Stimulated activated memory B cell treated with anti-CD40 and anti-IgM and Interleukin-4, amounts not matched to agents 10 μg/mL and 1 μg/mL and 100 μg/mL, for 72 hours (primary cell): ENCODE measurements around the gene PPP3CA.

Experiments used
- ATAC-seq: fragments of 150-1000 bp; cut with Tn5 transposase; 2 replicates; pipeline ENCODE4 v1.10.0; 2021
- H3K27ac Mint-ChIP-seq: one replicate; pipeline ENCODE4 v1.8.0; 2022; ENCODE audit warnings: mild to moderate bottlenecking, mixed read lengths
- H3K27me3 Mint-ChIP-seq: one replicate; pipeline ENCODE4 v1.8.0; 2022; ENCODE audit warnings: mixed read lengths
- H3K36me3 Mint-ChIP-seq: one replicate; pipeline ENCODE4 v1.8.0; 2022; ENCODE audit warnings: mixed read lengths
- H3K4me1 Mint-ChIP-seq: one replicate; pipeline ENCODE4 v1.8.0; 2022; ENCODE audit warnings: mixed read lengths
- H3K4me3 Mint-ChIP-seq: one replicate; pipeline ENCODE4 v1.8.0; 2022; ENCODE audit warnings: mild to moderate bottlenecking, moderate library complexity, mixed read lengths
- H3K9me3 Mint-ChIP-seq: one replicate; pipeline ENCODE4 v1.8.0; 2022; ENCODE audit warnings: mixed read lengths

Gene PPP3CA

DNA sequence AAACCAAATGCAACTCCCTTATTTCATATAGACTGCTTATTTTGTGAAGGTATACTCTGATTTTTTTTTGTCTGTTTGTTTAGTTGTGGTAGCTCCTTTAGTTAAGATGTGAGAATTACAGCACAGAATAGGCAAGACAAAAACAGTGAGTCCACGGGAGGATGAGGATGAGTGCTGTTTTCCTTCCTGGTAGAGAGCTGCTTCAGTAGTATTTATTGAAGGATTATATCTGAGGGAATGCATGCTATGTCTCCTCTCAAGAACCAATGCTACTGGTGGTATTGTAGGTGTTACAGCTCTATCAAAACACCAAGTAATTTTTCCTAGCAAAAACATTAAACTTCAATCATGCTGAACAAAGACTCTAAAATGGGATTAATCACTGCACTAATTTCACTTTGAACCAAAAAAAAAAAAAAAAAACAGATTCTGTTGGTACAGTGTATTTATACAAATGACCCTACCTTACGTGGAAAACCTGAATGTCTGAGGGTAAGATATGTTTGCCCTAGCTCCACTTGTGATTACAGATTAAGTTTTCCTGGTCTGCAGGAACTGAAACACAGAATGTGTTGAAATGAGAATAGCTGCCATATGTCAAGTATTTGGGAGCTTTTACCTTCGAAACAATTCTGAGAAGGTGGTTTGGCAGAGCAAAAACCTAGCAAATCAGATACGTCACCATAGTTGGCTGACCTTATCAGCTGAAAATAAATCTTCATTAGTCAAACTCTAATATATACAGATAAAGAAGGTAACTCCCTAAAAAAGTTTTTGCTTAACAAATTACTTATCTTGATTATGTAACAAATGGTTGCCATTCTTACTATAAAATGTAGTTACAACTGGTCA lies 40.3 kb downstream of the PPP3CA start:
- H3K4me3 Mint-ChIP-seq, result peak overlapping the region; percentile 63
- no peaks in the 10 kb centered on the region for H3K27me3 Mint-ChIP-seq
- H3K9me3 Mint-ChIP-seq, result no peaks in the 10 kb centered on the region
- H3K36me3 Mint-ChIP-seq, result no peaks in the 10 kb centered on the region
- peaks cover 35% of the 10 kb centered on the region for H3K4me1 Mint-ChIP-seq
- H3K27ac Mint-ChIP-seq, result peak overlapping the region; percentile 55
- no peak for ATAC-seq

- no peaks in the 10 kb centered on the region for H3K27me3 Mint-ChIP-seq
- no peak for ATAC-seq
- H3K4me3 Mint-ChIP-seq, result peak overlapping the region; percentile 63
- H3K36me3 Mint-ChIP-seq, result no peaks in the 10 kb centered on the region
- H3K9me3 Mint-ChIP-seq, result no peaks in the 10 kb centered on the region
- peak overlapping the region; percentile 55 for H3K27ac Mint-ChIP-seq
- peaks cover 28% of the 10 kb centered on the region for H3K4me1 Mint-ChIP-seq
Observed at GRCh38 chr4:101306225-101306624, 41.1 kb downstream of the PPP3CA start.

DNA sequence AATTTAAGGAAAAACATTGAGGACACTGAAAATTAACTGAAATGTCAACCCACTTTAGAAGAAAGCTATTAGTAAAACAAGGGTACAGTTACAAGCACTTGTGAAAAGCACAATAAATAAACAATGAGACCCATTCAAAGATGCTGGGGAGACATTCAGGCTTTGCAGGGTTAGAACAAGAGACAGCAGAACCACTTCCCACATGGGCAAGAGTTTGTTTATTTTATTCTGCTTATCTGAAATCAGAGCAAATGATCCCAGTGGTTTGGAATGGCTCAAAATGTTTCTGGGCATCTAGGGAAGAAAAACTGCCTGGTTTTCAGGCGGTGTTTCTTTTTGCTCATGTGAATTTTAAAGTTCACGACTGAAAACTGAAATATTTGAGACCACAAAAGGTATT lies 42.4 kb downstream of the PPP3CA start:
- H3K36me3 Mint-ChIP-seq, result no peaks in the 10 kb centered on the region
- no peak for ATAC-seq
- H3K4me1 Mint-ChIP-seq, result peaks cover 24% of the 10 kb centered on the region
- no peaks in the 10 kb centered on the region for H3K9me3 Mint-ChIP-seq
- no peak overlapping the region for H3K27ac Mint-ChIP-seq
- no peaks in the 10 kb centered on the region for H3K27me3 Mint-ChIP-seq
- no peak overlapping the region for H3K4me3 Mint-ChIP-seq

- Mint-ChIP-seq H3K27ac (no peak overlapping the region), H3K4me3 (no peak overlapping the region), H3K36me3 (no peaks in the 10 kb centered on the region), H3K27me3 (no peaks in the 10 kb centered on the region), H3K9me3 (no peaks in the 10 kb centered on the region), H3K4me1 (peaks cover 26% of the 10 kb centered on the region)
- ATAC-seq, result no peak
Observed at GRCh38 chr4:101299899-101300540, 47.3 kb downstream of the PPP3CA start.

DNA sequence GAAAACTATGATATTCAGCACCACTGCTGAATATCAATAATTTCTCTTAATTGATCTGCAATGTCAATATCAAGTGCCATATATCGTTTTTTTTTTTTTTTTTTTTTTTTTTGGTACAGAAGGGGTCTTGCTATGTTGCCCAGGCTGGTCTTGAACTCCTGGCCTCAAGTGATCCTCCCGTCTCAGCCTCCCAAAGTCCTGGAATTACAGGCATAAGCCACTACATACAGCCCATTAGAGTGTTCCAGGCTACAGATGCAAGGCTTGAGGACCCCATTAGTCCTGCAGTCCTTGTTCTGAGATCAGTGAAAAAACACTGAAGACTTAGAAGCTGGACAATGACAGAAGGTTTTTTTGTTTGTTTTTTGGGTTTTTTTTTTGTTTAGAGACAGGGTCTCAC lies 48.3 kb downstream of the PPP3CA start:
- H3K9me3 Mint-ChIP-seq, result no peaks in the 10 kb centered on the region
- ATAC-seq, result no peak

GRCh38 chr4:101295691-101296090 lies 51.6 kb downstream of the PPP3CA start:
- ATAC-seq, result no peak
- Mint-ChIP-seq H3K36me3 (peaks cover 9% of the 10 kb centered on the region), H3K4me3 (no peak overlapping the region), H3K27ac (no peak overlapping the region), H3K9me3 (no peaks in the 10 kb centered on the region), H3K27me3 (no peaks in the 10 kb centered on the region), H3K4me1 (peaks cover 49% of the 10 kb centered on the region)

More for the DNA sequence above, 48.3 kb downstream of the PPP3CA start:
- Mint-ChIP-seq H3K27me3 (no peaks in the 10 kb centered on the region), H3K36me3 (no peaks in the 10 kb centered on the region), H3K4me1 (peaks cover 22% of the 10 kb centered on the region), H3K4me3 (no peak overlapping the region), H3K27ac (no peak overlapping the region)

DNA sequence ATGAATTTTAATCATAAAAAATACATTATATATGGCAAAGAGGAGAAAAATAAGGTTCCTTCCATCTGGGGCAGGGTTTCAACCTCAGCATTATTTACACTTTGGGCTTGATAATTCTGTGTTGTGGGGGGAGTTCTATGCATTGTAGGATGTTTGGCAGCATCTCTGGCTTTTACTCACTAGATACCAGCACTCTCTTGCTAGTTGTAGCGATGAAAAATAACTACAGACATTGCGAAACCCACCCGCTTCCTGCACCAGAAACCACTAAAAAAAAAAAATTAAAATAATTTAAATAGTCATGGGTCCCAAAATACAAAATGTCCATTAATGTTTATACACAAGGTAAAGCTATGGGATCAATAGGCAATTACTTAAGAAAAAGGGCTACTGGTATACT lies 52.7 kb downstream of the PPP3CA start:
- Mint-ChIP-seq H3K9me3 (no peaks in the 10 kb centered on the region), H3K4me3 (no peak overlapping the region), H3K36me3 (peaks cover 9% of the 10 kb centered on the region), H3K27me3 (no peaks in the 10 kb centered on the region), H3K4me1 (peaks cover 59% of the 10 kb centered on the region), H3K27ac (no peak overlapping the region)
- no peak for ATAC-seq

DNA sequence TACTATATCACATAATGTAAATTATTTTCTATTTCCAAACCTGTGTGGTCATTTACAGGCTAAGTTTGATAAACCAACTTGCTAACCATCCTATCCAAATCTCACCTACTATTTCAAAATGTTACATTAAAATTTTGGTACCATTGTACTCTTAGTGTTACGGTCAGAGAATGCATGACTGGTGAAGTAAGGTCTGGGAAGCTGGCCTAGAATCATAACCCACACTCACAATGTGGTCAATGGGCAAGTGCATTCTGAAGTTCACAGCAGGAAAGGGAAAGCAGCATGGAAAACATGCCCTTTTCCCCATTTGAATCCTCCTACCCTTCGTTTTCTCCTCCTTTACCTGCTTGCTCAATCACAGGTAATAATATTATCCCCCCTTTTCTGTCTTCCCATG lies 54.4 kb downstream of the PPP3CA start:
- peak overlapping the region; percentile 11 for H3K27ac Mint-ChIP-seq
- H3K4me3 Mint-ChIP-seq, result no peak overlapping the region
- no peak for ATAC-seq
- no peaks in the 10 kb centered on the region for H3K27me3 Mint-ChIP-seq
- peaks cover 9% of the 10 kb centered on the region for H3K36me3 Mint-ChIP-seq
- H3K4me1 Mint-ChIP-seq, result peaks cover 68% of the 10 kb centered on the region
- no peaks in the 10 kb centered on the region for H3K9me3 Mint-ChIP-seq

DNA sequence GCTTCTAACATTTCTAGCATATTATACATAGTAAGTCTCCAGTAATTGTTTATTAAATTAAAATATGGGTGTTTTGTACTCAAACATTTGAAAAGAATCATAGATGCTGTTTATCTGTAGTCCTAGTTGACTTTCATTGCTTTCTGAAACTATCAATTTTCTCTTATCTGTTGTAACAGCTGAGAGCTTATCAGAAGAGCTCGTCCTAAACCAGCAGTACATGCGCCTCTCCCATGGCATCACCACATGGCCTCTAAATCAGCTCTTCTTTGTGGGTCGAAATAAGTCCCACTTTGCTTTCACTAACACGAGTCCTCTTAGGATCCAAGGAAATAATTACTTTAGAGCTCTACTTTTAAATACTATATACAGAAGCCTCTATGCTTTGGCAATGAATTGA lies 55.1 kb downstream of the PPP3CA start:
- Mint-ChIP-seq H3K9me3 (no peaks in the 10 kb centered on the region), H3K4me3 (no peak overlapping the region), H3K4me1 (peaks cover 68% of the 10 kb centered on the region), H3K27me3 (no peaks in the 10 kb centered on the region), H3K36me3 (peaks cover 9% of the 10 kb centered on the region), H3K27ac (no peak overlapping the region)
- no peak for ATAC-seq

- Mint-ChIP-seq H3K4me1 (peaks cover 65% of the 10 kb centered on the region), H3K27me3 (no peaks in the 10 kb centered on the region)
- no peak for ATAC-seq
Observed at GRCh38 chr4:101291198-101291597, 56.1 kb downstream of the PPP3CA start.

GRCh38 chr4:101290654-101291053 lies 56.7 kb downstream of the PPP3CA start:
- no peaks in the 10 kb centered on the region for H3K9me3 Mint-ChIP-seq
- no peaks in the 10 kb centered on the region for H3K27me3 Mint-ChIP-seq
- H3K4me1 Mint-ChIP-seq, result peaks cover 65% of the 10 kb centered on the region
- peaks cover 9% of the 10 kb centered on the region for H3K36me3 Mint-ChIP-seq
- no peak overlapping the region for H3K27ac Mint-ChIP-seq
- ATAC-seq, result no peak
- H3K4me3 Mint-ChIP-seq, result no peak overlapping the region

More at GRCh38 chr4:101291198-101291597, 56.1 kb downstream of the PPP3CA start:
- Mint-ChIP-seq H3K4me3 (no peak overlapping the region), H3K27ac (no peak overlapping the region), H3K9me3 (no peaks in the 10 kb centered on the region), H3K36me3 (peaks cover 9% of the 10 kb centered on the region)

DNA sequence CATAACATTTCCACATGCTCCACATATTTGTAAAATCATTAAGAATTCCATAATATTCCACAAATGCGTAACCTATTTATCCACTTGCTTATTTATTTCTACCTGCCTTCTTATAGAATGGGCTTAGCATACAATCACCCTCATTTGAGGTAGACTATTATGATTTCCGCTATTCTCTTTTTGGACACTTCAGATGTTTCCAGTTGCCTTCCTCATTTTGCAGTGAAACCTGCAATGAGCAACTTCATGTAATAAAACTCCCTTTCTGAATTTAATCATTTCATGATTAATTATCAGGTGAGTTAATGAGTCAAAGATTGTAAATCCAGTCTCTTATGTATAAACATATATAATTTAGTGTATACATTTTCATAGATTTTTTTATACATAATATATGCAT lies 58.0 kb downstream of the PPP3CA start:
- Mint-ChIP-seq H3K4me1 (peaks cover 71% of the 10 kb centered on the region), H3K27me3 (no peaks in the 10 kb centered on the region), H3K9me3 (no peaks in the 10 kb centered on the region), H3K27ac (peak overlapping the region; percentile 16), H3K4me3 (no peak overlapping the region), H3K36me3 (peaks cover 9% of the 10 kb centered on the region)
- no peak for ATAC-seq

- Mint-ChIP-seq H3K4me3 (no peak overlapping the region), H3K4me1 (peaks cover 72% of the 10 kb centered on the region), H3K27ac (peak overlapping the region; percentile 16), H3K36me3 (peaks cover 5% of the 10 kb centered on the region), H3K27me3 (no peaks in the 10 kb centered on the region), H3K9me3 (no peaks in the 10 kb centered on the region)
- ATAC-seq, result no peak
Observed at GRCh38 chr4:101288365-101289145, 58.8 kb downstream of the PPP3CA start.

DNA sequence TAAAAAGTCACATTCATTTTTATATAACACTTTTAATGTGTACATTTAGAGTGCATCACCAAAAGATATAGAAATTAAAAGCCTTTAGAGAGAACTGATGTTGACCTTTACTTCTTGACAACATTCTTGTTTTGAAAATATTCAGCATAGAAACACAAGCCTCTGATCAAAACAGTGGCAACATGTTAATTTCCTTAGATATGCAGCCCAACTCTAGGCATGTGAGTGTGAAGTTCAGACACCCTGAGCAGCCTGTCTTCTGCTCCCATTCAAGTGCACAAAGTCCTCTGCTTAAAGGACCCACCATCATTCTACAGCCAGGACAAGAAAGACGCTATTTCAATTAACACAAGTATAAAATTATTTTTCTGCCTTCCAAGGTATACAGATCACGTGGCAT lies 60.0 kb downstream of the PPP3CA start:
- Mint-ChIP-seq H3K9me3 (no peaks in the 10 kb centered on the region), H3K4me1 (peaks cover 76% of the 10 kb centered on the region), H3K27ac (peak overlapping the region; percentile 48), H3K36me3 (no peaks in the 10 kb centered on the region), H3K4me3 (no peak overlapping the region), H3K27me3 (no peaks in the 10 kb centered on the region)
- ATAC-seq, result no peak

DNA sequence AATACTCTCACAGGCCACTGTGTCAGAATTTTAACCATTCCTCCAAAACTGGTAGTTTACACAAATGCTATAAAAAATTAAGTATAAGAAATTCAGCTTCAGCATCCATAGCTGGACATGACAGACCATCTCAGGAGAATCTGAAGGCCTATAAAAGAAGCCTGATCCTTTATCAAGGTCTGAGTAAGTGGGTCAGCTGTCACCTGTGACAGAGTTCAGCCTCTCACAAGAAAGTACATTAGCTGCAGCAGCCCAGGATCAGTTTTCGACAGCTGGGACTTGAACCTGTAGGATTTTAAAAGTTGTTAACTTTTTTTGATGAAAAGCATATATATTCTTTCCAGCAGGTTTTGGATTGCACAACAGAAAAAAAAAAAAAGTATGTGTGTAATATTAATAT lies 60.7 kb downstream of the PPP3CA start:
- H3K9me3 Mint-ChIP-seq, result no peaks in the 10 kb centered on the region
- no peak for ATAC-seq
- no peaks in the 10 kb centered on the region for H3K27me3 Mint-ChIP-seq
- H3K36me3 Mint-ChIP-seq, result no peaks in the 10 kb centered on the region
- no peak overlapping the region for H3K27ac Mint-ChIP-seq
- peaks cover 74% of the 10 kb centered on the region for H3K4me1 Mint-ChIP-seq
- H3K4me3 Mint-ChIP-seq, result no peak overlapping the region
